HepG2 (cell line): ENCODE results near the gene TOR1A. TPM values are rescaled to one million over a fixed set of nuclear protein-coding genes. Genes with fewer than 3 reads are reported as not detected.

ENCODE experiments used
- BHLHE40 ChIP-seq: IDR thresholded peaks from 2 replicates; pipeline ENCODE4 v1.6.1; 2011; ENCODE audit warnings: low read length, improper control_type of control experiment
- CHCHD3 ChIP-seq: sonication (generic); formaldehyde crosslinking; IDR thresholded peaks from 2 replicates; pipeline ENCODE4 v1.8.0; 2022; ENCODE audit warnings: mild to moderate bottlenecking, missing genetic modification reagents, moderate library complexity
- FOSL2 ChIP-seq: sonication (generic); formaldehyde crosslinking; IDR thresholded peaks from 2 replicates; pipeline ENCODE4 v1.4.0; 2020; ENCODE audit warnings: missing genetic modification reagents
- FOXO1 ChIP-seq: sonication (generic); formaldehyde crosslinking; IDR thresholded peaks from 2 replicates; pipeline ENCODE4 v1.4.0; 2020; ENCODE audit warnings: missing genetic modification reagents
- HOXA3 ChIP-seq: sonication (generic); formaldehyde crosslinking; IDR thresholded peaks from 2 replicates; pipeline ENCODE4 v1.5.0; 2020; ENCODE audit warnings: missing genetic modification reagents
- JARID2 ChIP-seq: sonication (generic); formaldehyde crosslinking; IDR thresholded peaks from 2 replicates; pipeline ENCODE4 v1.8.1; 2023; ENCODE audit warnings: missing genetic modification reagents, inconsistent platforms; ENCODE audit not compliant: insufficient replicate concordance
- JUNB ChIP-seq: sonication (generic); formaldehyde crosslinking; IDR thresholded peaks from 2 replicates; pipeline ENCODE4 v1.8.0; 2022; ENCODE audit warnings: missing genetic modification reagents, mild to moderate bottlenecking, borderline replicate concordance
- MAFF ChIP-seq: IDR thresholded peaks from 2 replicates; pipeline ENCODE4 v1.6.1; 2011; ENCODE audit warnings: low read depth, low read length, improper control_type of control experiment
- MTF2 ChIP-seq: sonication (generic); formaldehyde crosslinking; IDR thresholded peaks from 2 replicates; pipeline ENCODE4 v1.5.0; 2020; ENCODE audit warnings: missing genetic modification reagents, borderline replicate concordance
- NFE2 ChIP-seq: sonication (generic); formaldehyde crosslinking; IDR thresholded peaks from 2 replicates; pipeline ENCODE4 v1.4.0; 2020; ENCODE audit warnings: missing genetic modification reagents
- ONECUT2 ChIP-seq: sonication (generic); formaldehyde crosslinking; IDR thresholded peaks from 2 replicates; pipeline ENCODE4 v1.4.0; 2020; ENCODE audit warnings: missing genetic modification reagents
- REPIN1 ChIP-seq: sonication (generic); formaldehyde crosslinking; IDR thresholded peaks from 2 replicates; pipeline ENCODE4 v1.8.0; 2022; ENCODE audit warnings: missing genetic modification reagents, low read depth, mild to moderate bottlenecking, borderline replicate concordance
- RFX1 ChIP-seq: fragments of 450-650 bp; IDR thresholded peaks from 2 replicates; pipeline ENCODE4 v1.6.1; 2017
- SRSF4 ChIP-seq: fragments of 200-400 bp; formaldehyde crosslinking; IDR thresholded peaks from one replicate; pipeline ENCODE4 v1.6.1; 2018; ENCODE audit warnings: mild to moderate bottlenecking, low read depth, low read length, moderate library complexity; ENCODE audit not compliant: poor library complexity, severe bottlenecking
- TOPORS ChIP-seq: sonication (generic); formaldehyde crosslinking; IDR thresholded peaks from 2 replicates; pipeline ENCODE4 v1.8.0; 2023; ENCODE audit warnings: mild to moderate bottlenecking, missing genetic modification reagents
- TP53 ChIP-seq: sonication (generic); formaldehyde crosslinking; conservative IDR thresholded peaks from 2 replicates; pipeline ENCODE4 v1.4.0; 2020; ENCODE audit warnings: missing genetic modification reagents
- ZFYVE20 ChIP-seq: sonication (generic); formaldehyde crosslinking; IDR thresholded peaks from 2 replicates; pipeline ENCODE4 v1.8.0; 2023; ENCODE audit warnings: low read depth, mild to moderate bottlenecking, moderate library complexity, missing genetic modification reagents, borderline replicate concordance
- ZNF138 ChIP-seq: sonication (generic); formaldehyde crosslinking; IDR thresholded peaks from 2 replicates; pipeline ENCODE4 v1.5.0; 2020; ENCODE audit warnings: mild to moderate bottlenecking, low read depth, missing genetic modification reagents
- ZNF17 ChIP-seq: sonication (generic); formaldehyde crosslinking; IDR thresholded peaks from 2 replicates; pipeline ENCODE4 v1.5.0; 2020; ENCODE audit warnings: mild to moderate bottlenecking, missing genetic modification reagents
- ZNF264 ChIP-seq: sonication (generic); formaldehyde crosslinking; IDR thresholded peaks from 2 replicates; pipeline ENCODE4 v1.4.0; 2020; ENCODE audit warnings: missing genetic modification reagents
- ZNF331 ChIP-seq: sonication (generic); formaldehyde crosslinking; IDR thresholded peaks from 2 replicates; pipeline ENCODE4 v1.4.0; 2020; ENCODE audit warnings: missing genetic modification reagents
- ZNF510 ChIP-seq: sonication (generic); formaldehyde crosslinking; IDR thresholded peaks from 2 replicates; pipeline ENCODE4 v1.4.0; 2020; ENCODE audit warnings: low read depth, mild to moderate bottlenecking, missing genetic modification reagents
- ZNF562 ChIP-seq: sonication (generic); formaldehyde crosslinking; IDR thresholded peaks from 2 replicates; pipeline ENCODE4 v1.8.0; 2022; ENCODE audit warnings: missing genetic modification reagents, borderline replicate concordance
- ZNF672 ChIP-seq: sonication (generic); formaldehyde crosslinking; IDR thresholded peaks from 2 replicates; pipeline ENCODE4 v1.8.1; 2022; ENCODE audit warnings: missing genetic modification reagents
- ZNF776 ChIP-seq: sonication (generic); formaldehyde crosslinking; IDR thresholded peaks from 2 replicates; pipeline ENCODE4 v1.4.0; 2020; ENCODE audit warnings: mild to moderate bottlenecking, missing genetic modification reagents
- ZNF780A ChIP-seq: sonication (generic); formaldehyde crosslinking; IDR thresholded peaks from 2 replicates; pipeline ENCODE4 v1.8.0; 2022; ENCODE audit warnings: mild to moderate bottlenecking, missing genetic modification reagents, moderate library complexity
- polyA plus RNA-seq, 8 experiments: library from polyadenylated mRNA; depleted of rRNA in 3 of 8; stranded (reverse) in 7 of 8; unstranded in 1 of 8; fragments of >200 nt; fragmentation: Illumina TruSeq in 4 of 8; extraction: Trizol in 4 of 8; gene quantifications; 2 replicates each; pipeline versions ENCODE4 v1.2.1 to v1.2.3, GENCODE V29; 2011 to 2016; ENCODE audit warnings: low read depth in 4 of 8, missing spikeins in 1 of 8, mixed read lengths in 1 of 8; ENCODE audit not compliant: insufficient read depth in 1 of 8
- total RNA-seq, 5 experiments: library from RNA; depleted of rRNA; stranded (reverse); fragments of >200 nt; fragmentation: Illumina TruSeq; extraction: Trizol; gene quantifications; 2 replicates each; pipeline ENCODE4 v1.2.3, GENCODE V29; 2016; ENCODE audit warnings: low read depth in 1 of 5
- TF ChIP-seq, protein P1 (sequence below): sonication (generic); formaldehyde crosslinking; IDR thresholded peaks from 2 replicates; pipeline ENCODE4 v1.5.1; 2020; ENCODE audit warnings: mild to moderate bottlenecking, missing genetic modification reagents, borderline replicate concordance
- TF ChIP-seq, protein P2 (sequence below): sonication (generic); formaldehyde crosslinking; IDR thresholded peaks from 2 replicates; pipeline ENCODE4 v1.5.0; 2020; ENCODE audit warnings: mild to moderate bottlenecking, missing genetic modification reagents
- TF ChIP-seq, protein P3 (sequence below): sonication (generic); formaldehyde crosslinking; IDR thresholded peaks from 2 replicates; pipeline ENCODE4 v1.5.0; 2020; ENCODE audit warnings: missing genetic modification reagents

The TOR1A gene
- total and polyA plus RNA-seq, 2 of the 13 experiments (the other 11 are each of a cell fraction or from before 2014, with no cell fraction given) = 31.6 to 41.4 TPM

DNA sequence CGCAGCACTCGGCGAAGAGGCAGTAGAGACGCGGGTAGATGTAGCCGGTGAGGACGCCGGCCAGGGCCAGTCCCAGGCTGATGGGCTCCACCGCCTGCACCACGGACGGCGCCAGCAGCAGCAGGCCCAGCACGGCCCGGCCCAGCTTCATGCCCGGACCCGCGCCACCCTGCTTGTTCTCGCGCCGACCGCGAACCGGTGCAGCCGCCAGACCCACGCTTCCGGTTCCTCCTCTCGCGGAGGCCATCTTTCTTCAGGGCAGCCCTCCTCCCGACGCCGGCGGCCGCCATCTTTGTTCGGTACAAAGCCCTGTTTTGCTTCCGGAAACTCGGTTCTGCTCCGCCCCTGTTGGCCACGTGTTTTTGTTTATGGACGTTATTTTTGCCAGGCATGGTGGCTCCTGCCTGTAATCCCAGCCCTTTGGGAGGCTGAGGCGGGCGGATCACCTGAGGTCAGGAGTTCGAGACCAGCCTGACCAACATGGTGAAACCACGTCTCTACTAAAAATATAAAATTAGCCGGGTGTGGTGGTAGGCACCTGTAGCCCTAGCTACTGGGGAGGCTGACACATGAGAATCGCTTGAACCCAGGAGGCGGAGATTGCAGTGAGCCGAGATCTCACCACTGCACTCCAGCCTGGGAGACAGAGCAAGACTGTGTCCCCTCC lies at the start of gene TOR1A (continued):
- TF ChIP-seq, protein P1, sequence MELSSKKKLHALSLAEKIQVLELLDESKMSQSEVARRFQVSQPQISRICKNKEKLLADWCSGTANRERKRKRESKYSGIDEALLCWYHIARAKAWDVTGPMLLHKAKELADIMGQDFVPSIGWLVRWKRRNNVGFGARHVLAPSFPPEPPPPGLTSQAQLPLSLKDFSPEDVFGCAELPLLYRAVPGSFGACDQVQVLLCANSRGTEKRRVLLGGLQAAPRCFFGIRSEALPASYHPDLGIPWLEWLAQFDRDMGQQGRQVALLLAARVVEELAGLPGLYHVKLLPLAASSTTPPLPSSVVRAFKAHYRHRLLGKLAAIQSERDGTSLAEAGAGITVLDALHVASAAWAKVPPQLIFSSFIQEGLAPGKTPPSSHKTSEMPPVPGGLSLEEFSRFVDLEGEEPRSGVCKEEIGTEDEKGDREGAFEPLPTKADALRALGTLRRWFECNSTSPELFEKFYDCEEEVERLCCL (CRISPR knock-in tag) = peak; percentile 79; the same call in 1 of the 2 replicates
- no peak for TF ChIP-seq ZFYVE20
- TF ChIP-seq NFE2 (CRISPR knock-in tag) = no peak
- TF ChIP-seq, protein P2, sequence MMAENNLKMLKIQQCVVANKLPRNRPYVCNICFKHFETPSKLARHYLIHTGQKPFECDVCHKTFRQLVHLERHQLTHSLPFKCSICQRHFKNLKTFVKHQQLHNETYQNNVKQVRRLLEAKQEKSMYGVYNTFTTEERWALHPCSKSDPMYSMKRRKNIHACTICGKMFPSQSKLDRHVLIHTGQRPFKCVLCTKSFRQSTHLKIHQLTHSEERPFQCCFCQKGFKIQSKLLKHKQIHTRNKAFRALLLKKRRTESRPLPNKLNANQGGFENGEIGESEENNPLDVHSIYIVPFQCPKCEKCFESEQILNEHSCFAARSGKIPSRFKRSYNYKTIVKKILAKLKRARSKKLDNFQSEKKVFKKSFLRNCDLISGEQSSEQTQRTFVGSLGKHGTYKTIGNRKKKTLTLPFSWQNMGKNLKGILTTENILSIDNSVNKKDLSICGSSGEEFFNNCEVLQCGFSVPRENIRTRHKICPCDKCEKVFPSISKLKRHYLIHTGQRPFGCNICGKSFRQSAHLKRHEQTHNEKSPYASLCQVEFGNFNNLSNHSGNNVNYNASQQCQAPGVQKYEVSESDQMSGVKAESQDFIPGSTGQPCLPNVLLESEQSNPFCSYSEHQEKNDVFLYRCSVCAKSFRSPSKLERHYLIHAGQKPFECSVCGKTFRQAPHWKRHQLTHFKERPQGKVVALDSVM (CRISPR knock-in tag) = no peak
- peak; percentile 79 for TF ChIP-seq FOXO1 (CRISPR knock-in tag)
- no peak for TF ChIP-seq ZNF672 (CRISPR knock-in tag)
- peak; percentile 74 for TF ChIP-seq JARID2
- TF ChIP-seq ZNF510 (CRISPR knock-in tag) = peak; percentile 46; the same call in 1 of the 2 replicates
- TF ChIP-seq RFX1 = no peak
- TF ChIP-seq ZNF562 (CRISPR knock-in tag) = no peak
- TF ChIP-seq BHLHE40 = no peak
- TF ChIP-seq MTF2 (CRISPR knock-in tag) = no peak
- no peak for TF ChIP-seq ZNF780A (CRISPR knock-in tag)
- peak; percentile 98 for TF ChIP-seq REPIN1
- TF ChIP-seq MAFF = no peak
- peak; percentile 100 for TF ChIP-seq HOXA3 (CRISPR knock-in tag)
- no peak for TF ChIP-seq ONECUT2 (CRISPR knock-in tag)
- TF ChIP-seq ZNF17 (CRISPR knock-in tag) = no peak
- TF ChIP-seq TP53 (CRISPR knock-in tag) = no peak
- peak; percentile 88 for TF ChIP-seq ZNF264 (CRISPR knock-in tag)
- TF ChIP-seq ZNF138 = peak; percentile 79; the same call in 1 of the 2 replicates
- TF ChIP-seq, protein P3, sequence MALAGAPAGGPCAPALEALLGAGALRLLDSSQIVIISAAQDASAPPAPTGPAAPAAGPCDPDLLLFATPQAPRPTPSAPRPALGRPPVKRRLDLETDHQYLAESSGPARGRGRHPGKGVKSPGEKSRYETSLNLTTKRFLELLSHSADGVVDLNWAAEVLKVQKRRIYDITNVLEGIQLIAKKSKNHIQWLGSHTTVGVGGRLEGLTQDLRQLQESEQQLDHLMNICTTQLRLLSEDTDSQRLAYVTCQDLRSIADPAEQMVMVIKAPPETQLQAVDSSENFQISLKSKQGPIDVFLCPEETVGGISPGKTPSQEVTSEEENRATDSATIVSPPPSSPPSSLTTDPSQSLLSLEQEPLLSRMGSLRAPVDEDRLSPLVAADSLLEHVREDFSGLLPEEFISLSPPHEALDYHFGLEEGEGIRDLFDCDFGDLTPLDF (CRISPR knock-in tag) = peak; percentile 58; the same call in 1 of the 2 replicates
- TF ChIP-seq SRSF4 = no peak
- TF ChIP-seq JUNB (CRISPR knock-in tag) = no peak
- TF ChIP-seq ZNF776 (CRISPR knock-in tag) = peak; percentile 58; the same call in 1 of the 2 replicates
- no peak for TF ChIP-seq CHCHD3 (CRISPR knock-in tag)
- TF ChIP-seq ZNF331 (CRISPR knock-in tag) = peak; percentile 69
- TF ChIP-seq FOSL2 (CRISPR knock-in tag) = peak; percentile 65
- TF ChIP-seq TOPORS (CRISPR knock-in tag) = 0 out of 2 replicates have a peak, but pooled peaks have one; percentile 69
